ENCODE results near the gene PCDHGB5. TPM values are rescaled to one million over a fixed set of nuclear protein-coding genes. Genes with fewer than 3 reads are reported as not detected.
"Not testable (repeated sequence)": the region's sequence is repeated elsewhere in the genome, so short reads cannot be mapped to it uniquely, and the experiment has no call there.

Gene PCDHGB5
- total RNA-seq, result 4.0 and 4.2 TPM in 2 replicates
- long read RNA-seq, partial matches to known transcripts, result 0 of 1 reads
- long read RNA-seq, other reads (novel, unspliced or antisense), result 0 of 1 reads

DNA sequence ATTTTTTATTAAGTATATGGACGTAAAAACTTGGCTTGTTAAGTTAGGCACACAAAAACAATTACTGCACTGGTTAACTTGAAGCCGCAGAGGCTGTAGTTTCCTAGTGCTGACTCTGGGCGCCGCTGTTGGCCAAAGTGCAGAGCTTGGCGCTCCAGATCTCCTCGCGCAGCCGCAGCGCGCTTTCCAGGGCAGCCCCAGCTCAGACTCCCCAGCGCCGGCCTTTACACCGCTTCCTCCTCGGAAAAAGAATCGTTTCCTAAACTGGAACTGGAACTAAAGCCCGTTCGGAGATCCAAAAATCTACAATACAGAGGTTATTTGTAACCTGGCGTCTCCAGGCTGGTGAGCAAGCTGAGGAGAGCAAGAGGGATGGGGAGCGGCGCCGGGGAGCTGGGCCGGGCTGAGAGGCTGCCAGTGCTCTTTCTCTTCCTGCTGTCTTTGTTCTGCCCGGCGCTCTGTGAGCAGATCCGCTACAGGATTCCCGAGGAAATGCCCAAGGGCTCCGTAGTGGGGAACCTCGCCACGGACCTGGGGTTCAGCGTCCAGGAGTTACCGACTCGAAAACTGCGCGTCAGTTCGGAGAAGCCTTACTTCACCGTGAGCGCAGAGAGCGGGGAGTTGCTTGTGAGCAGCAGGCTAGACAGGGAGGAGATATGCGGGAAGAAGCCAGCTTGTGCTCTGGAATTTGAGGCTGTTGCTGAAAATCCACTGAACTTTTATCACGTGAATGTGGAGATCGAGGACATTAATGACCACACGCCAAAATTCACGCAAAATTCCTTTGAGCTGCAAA, at the start of gene PCDHGB5:
TSS of gene PCDHGB5 (plus strand) at position 192 of the 796 bp plus-strand sequence. CDS start at position 373, 181 bp downstream.
- not testable (repeated sequence) for H3K27ac Mint-ChIP-seq; DNase-seq (ENCODE audit: low spot score, unreplicated experiment); H3K4me1 Mint-ChIP-seq (ENCODE audit: low read depth); H3K4me3 Mint-ChIP-seq (ENCODE audit: low read depth); H3K27me3 Mint-ChIP-seq
- H3K9me3 Mint-ChIP-seq (ENCODE audit: low read depth), result peaks cover 45% of the 10 kb centered on the region
- peaks cover 43% of the 10 kb centered on the region for H3K36me3 Mint-ChIP-seq (ENCODE audit: insufficient read depth)

DNA sequence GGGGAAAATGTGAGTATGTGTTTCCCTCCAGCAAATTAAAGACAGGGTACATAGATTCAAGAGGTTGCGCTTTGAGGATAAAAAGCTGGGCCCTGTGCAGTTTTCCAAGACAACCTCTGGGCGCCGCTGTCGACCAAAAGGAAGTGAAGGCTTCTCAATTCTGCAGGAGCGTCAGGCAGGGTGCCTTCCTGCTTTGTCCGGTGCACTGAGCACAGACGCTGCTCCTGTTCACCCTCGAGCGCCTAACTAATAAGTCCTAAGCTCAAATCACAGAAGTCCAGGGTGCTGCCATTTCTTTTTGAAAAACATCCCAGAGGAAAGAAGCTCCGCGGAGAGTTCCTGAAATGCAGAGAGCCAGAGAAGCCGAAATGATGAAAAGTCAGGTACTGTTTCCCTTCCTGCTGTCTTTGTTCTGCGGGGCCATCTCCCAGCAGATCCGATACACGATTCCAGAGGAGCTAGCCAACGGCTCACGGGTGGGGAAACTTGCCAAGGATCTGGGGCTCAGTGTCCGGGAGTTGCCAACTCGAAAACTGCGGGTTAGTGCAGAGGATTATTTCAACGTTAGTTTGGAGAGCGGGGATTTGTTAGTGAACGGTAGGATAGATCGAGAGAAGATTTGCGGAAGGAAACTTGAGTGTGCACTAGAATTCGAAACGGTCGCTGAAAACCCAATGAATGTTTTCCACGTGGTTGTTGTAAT, 47.7 kb upstream of the PCDHGB5 start, which contains the start of gene PCDHGB1:
TSS of gene PCDHGB1 (plus strand) at position 183 of the 703 bp plus-strand sequence. CDS start at position 345, 162 bp downstream.
- TF ChIP-seq, protein P1, sequence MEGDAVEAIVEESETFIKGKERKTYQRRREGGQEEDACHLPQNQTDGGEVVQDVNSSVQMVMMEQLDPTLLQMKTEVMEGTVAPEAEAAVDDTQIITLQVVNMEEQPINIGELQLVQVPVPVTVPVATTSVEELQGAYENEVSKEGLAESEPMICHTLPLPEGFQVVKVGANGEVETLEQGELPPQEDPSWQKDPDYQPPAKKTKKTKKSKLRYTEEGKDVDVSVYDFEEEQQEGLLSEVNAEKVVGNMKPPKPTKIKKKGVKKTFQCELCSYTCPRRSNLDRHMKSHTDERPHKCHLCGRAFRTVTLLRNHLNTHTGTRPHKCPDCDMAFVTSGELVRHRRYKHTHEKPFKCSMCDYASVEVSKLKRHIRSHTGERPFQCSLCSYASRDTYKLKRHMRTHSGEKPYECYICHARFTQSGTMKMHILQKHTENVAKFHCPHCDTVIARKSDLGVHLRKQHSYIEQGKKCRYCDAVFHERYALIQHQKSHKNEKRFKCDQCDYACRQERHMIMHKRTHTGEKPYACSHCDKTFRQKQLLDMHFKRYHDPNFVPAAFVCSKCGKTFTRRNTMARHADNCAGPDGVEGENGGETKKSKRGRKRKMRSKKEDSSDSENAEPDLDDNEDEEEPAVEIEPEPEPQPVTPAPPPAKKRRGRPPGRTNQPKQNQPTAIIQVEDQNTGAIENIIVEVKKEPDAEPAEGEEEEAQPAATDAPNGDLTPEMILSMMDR (IDR thresholded peaks at IDR 0.05; ENCODE audit: unreplicated experiment), result peak; percentile 22
- Mint-ChIP-seq H3K27ac (no peak within 1 kb of the TSS), H3K9me3 (ENCODE audit: low read depth) (peaks cover 32% of the 10 kb centered on the region), H3K36me3 (ENCODE audit: insufficient read depth) (peaks cover 9% of the 10 kb centered on the region), H3K27me3 (no peaks in the 10 kb centered on the region), H3K4me3 (ENCODE audit: low read depth) (peak within 1 kb of the TSS; percentile 37), H3K4me1 (ENCODE audit: low read depth) (no peaks in the 10 kb centered on the region)
- no peak for DNase-seq (ENCODE audit: low spot score, unreplicated experiment)

DNA sequence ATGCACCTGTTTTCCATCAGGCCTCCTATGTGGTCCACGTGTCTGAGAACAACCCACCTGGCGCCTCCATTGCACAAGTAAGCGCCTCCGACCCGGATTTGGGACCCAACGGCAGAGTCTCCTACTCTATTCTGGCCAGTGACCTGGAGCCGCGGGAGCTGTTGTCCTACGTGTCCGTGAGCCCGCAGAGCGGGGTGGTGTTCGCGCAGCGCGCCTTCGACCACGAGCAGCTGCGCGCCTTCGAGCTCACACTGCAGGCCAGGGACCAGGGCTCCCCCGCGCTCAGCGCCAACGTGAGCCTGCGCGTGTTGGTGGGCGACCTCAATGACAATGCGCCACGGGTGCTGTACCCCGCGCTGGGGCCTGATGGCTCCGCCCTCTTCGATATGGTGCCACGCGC, 46.2 kb upstream of the PCDHGB5 start:
- no peak for DNase-seq (ENCODE audit: low spot score, unreplicated experiment)
- H3K36me3 Mint-ChIP-seq (ENCODE audit: insufficient read depth), result peaks cover 10% of the 10 kb centered on the region
- peaks cover 38% of the 10 kb centered on the region for H3K9me3 Mint-ChIP-seq (ENCODE audit: low read depth)
- H3K4me3 Mint-ChIP-seq (ENCODE audit: low read depth), result no peak overlapping the region
- H3K27ac Mint-ChIP-seq, result no peak overlapping the region
- H3K27me3 Mint-ChIP-seq, result no peaks in the 10 kb centered on the region
- H3K4me1 Mint-ChIP-seq (ENCODE audit: low read depth), result no peaks in the 10 kb centered on the region
- TF ChIP-seq, protein P1 (IDR thresholded peaks at IDR 0.05; ENCODE audit: unreplicated experiment), result no peak

DNA sequence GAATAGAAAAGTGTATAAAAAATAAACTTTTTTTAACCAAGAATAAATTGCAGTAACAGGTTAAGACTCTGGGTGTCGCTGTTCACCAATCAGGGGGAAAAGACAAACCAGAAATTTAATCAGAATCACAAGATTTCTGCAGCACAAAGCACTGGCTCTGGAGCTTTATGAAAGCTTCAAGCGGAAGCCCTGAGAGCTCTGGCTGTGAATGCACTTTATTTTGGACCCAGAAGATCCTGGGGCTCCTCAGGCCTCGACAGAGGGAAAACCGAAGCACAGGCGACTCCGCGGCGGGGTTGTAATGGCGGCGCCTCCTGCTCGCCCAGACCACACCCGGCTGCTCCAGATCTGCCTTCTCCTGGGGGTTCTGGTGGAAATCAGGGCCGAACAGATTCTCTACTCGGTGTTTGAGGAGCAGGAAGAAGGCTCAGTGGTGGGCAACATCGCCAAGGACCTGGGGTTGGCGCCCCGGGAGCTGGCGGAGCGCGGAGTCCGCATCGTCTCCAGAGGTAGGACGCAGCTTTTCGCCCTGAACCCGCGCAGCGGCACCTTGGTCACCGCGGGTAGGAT, 42.8 kb upstream of the PCDHGB5 start, which contains the start of gene PCDHGA4:
TSS of gene PCDHGA4 (plus strand) at position 122 of the 570 bp plus-strand sequence. CDS start at position 209, 87 bp downstream.
- TF ChIP-seq, protein P1 (IDR thresholded peaks at IDR 0.05; ENCODE audit: unreplicated experiment), result peak; percentile 16
- H3K4me3 Mint-ChIP-seq (ENCODE audit: low read depth), result no peak within 1 kb of the TSS
- peaks cover 40% of the 10 kb centered on the region for H3K9me3 Mint-ChIP-seq (ENCODE audit: low read depth)
- H3K27me3 Mint-ChIP-seq, result no peaks in the 10 kb centered on the region
- peaks cover 13% of the 10 kb centered on the region for H3K36me3 Mint-ChIP-seq (ENCODE audit: insufficient read depth)
- no peak within 1 kb of the TSS for H3K27ac Mint-ChIP-seq
- DNase-seq (ENCODE audit: low spot score, unreplicated experiment), result no peak
- no peaks in the 10 kb centered on the region for H3K4me1 Mint-ChIP-seq (ENCODE audit: low read depth)

DNA sequence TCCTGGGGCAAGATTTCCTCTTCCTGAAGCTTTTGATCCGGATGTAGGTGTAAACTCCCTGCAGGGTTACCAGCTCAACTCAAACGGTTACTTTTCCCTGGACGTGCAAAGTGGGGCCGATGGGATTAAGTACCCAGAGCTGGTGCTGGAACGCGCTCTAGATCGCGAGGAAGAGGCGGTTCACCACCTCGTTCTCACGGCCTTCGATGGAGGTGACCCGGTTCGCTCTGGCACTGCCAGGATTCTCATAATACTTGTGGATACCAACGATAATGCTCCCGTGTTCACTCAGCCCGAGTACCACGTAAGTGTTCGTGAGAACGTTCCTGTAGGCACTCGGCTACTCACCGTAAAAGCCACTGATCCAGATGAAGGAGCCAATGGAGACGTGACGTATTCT, 42.1 kb upstream of the PCDHGB5 start:
- Mint-ChIP-seq H3K27ac (no peak overlapping the region), H3K36me3 (ENCODE audit: insufficient read depth) (peaks cover 14% of the 10 kb centered on the region), H3K4me3 (ENCODE audit: low read depth) (no peak overlapping the region), H3K9me3 (ENCODE audit: low read depth) (peaks cover 42% of the 10 kb centered on the region), H3K27me3 (no peaks in the 10 kb centered on the region), H3K4me1 (ENCODE audit: low read depth) (no peaks in the 10 kb centered on the region)
- no peak for DNase-seq (ENCODE audit: low spot score, unreplicated experiment)
- TF ChIP-seq, protein P1 (IDR thresholded peaks at IDR 0.05; ENCODE audit: unreplicated experiment), result no peak

All from progenitor cell of endocrine pancreas (in vitro differentiated cells).